Astrocyte (in vitro differentiated cells and primary cell): ENCODE data around the gene NDUFB8.

Source experiments
- CTCF ChIP-seq: IDR thresholded peaks from 2 replicates; pipeline ENCODE4 v1.5.1; 2011; ENCODE audit warnings: low read depth, mild to moderate bottlenecking, inconsistent platforms, low read length, moderate library complexity; ENCODE audit not compliant: insufficient read depth
- EZH2 ChIP-seq: IDR thresholded peaks from 2 replicates; pipeline ENCODE4 v1.6.1; 2012; ENCODE audit warnings: mild to moderate bottlenecking, low read length, inconsistent platforms; ENCODE audit not compliant: insufficient read depth

- TF ChIP-seq CTCF (no peak), EZH2 (no peak)
These were observed 7.4 kb downstream of the NDUFB8 start for GRCh38 chr10:100522107-100522801.
